ENCODE measurements around the gene ARHGAP32.
A peak's percentile ranks its signal among the peaks of the same experiment; 100 is the strongest.

Gene ARHGAP32

DNA sequence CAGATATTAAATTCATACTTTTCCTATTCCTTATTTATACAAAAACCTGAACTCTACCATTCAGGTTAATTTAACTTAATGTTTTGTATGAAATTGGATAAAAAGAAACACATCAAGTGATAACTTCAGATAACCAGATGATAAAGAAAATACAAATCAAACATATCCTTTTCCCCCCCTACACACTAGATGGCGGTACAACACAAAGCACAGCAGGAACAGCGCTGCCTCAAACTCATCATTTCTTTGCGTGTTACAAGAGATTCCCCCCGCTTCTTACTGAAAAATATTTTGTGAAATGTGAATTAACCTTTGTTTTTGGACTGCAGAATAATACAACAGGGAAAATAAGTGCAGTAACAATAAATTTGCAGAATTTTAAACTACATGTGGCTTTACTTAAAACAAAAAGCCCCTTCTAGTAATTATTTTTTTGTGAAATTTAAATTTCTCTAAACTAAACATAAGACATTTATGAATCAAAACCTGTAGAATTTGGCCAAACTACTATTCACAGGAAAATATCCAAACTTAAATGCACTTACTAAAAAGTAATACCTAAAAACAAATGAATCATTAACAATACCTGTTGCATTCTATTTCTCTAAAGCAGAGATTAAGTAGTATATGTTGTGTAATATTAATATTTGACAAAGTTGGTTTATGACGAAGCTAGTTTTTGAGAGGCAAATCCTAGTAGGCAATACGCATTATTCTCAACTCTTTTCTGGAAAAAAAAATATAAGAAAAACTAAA lies 74.4 kb downstream of the ARHGAP32 start:
- peak in 2 of 3 donors; percentile 10 to 55 for DNase-seq (ENCODE audit: low read depth in 2 of 3, low spot score in 1 of 3)

DNA sequence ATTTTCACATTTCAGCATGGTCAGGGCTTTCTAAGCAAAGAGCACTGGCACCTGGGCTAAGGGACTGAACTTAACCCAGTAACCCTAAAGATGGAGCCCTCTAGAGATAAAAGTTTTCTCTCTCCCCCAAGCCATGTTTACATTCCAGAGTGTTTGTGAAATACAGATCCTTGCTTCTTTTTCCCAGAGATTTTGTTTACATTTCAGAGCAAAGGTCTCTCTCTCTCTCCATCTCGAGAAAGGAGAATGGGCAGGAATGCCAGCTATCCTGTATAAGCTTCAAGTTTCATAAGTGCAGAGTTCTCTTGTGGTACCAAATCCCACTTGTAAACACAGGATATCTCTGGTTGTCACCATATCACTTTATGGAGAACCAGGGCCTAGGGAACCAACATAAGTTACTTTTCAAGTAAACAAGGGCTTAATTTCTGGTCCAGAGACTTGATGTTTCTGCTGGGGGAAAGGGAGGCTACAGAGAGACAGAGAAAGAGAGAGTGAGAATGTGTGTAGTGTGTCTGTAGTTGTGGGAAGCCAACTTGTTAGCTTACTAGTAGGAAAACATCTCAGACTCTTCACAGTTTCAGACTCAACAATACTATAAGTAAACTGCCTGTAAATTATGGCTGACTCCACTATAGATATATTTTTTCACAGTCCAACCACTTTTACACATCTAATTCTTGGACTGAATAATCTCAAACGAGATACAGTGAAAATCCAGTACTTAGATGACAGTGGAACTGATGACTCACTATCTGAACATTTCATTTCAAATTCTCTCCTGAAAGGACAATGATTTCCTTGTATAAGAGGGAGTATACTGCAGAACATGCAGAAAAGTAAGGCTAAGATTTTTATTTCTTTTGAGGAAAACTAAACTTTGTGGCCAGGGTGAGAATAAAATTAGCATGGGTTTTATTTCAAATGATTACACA lies 76.2 kb downstream of the ARHGAP32 start:
- DNase-seq (ENCODE audit: low read depth in 2 of 3, low spot score in 1 of 3): no peak

DNA sequence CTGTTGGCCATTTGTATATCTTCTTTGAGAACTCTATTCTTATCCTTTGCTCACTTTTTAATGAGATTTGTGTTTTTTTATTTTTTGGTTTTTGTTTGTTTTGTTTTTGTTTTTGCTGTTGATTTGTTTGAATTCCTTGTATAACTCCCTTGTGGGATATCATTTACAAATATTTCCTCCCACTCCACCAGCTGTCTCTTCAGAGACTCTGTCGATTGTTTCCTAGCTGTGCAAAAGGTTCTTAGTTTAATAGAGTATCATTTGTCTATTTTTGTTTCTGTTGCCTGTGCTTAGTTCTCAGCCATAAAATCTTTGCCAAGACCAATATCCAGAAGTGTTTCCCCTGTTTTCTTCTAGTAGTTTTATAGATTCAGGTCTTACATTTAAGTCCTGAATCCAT lies 82.4 kb downstream of the ARHGAP32 start:
- DNase-seq (ENCODE audit: low read depth in 2 of 3, low spot score in 1 of 3): no peak

DNA sequence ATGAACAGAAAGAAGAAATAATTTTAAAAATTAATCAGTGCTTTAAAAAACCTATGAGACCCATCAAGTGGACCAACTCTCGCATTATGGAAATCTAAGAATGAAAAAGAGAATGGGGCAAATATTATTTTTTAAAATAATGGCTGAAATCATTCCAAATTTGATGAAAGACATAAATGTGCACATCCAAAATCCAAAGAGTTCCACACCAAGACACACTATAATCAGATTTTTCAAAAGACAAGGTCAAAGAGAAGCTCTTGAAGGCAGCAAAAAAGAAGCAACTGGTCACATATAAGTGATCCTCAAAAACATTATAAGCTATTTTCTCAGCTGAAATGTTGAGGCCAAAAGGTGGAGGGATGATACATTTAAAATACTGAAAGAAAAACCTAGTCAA lies 85.3 kb downstream of the ARHGAP32 start:
- no peak for DNase-seq (ENCODE audit: low read depth in 2 of 3, low spot score in 1 of 3)

DNA sequence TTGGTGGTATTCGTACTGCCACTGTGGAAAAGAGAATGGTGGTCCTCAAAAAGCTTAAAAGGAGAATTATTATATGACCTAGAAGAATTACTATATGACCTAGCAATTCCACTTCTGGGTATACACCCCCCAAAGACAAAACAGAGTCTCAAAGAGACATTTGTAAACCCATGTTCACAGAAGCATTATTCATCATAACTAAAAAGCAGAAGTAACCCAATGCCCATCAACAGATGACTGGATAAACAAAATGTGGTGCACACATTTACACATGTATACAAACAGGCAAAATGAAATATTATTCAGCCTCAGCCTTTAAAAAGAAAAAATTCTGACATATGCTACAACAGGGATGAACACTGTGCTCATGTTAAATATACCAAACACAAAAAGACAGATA lies 89.4 kb downstream of the ARHGAP32 start:
- no peak for DNase-seq (ENCODE audit: low read depth in 2 of 3, low spot score in 1 of 3)

DNA sequence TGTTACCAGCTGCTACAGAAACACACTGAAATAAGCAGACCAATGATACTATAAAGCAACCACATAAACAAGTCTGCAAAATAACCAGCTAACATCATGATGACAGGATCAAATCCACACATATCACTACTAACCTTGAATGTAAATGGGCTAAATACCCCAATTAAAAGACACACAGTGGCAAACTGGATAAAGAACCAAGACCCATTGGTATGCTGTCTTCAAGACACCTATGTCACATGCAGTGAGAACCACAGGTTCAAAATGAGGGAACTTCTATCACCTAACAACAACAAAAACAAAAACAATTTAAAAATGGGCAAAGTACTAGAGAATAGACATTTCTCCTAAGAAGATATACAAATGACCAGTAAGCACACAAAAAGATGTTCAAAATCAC lies 89.9 kb downstream of the ARHGAP32 start:
- DNase-seq (ENCODE audit: low read depth in 2 of 3, low spot score in 1 of 3): no peak

DNA sequence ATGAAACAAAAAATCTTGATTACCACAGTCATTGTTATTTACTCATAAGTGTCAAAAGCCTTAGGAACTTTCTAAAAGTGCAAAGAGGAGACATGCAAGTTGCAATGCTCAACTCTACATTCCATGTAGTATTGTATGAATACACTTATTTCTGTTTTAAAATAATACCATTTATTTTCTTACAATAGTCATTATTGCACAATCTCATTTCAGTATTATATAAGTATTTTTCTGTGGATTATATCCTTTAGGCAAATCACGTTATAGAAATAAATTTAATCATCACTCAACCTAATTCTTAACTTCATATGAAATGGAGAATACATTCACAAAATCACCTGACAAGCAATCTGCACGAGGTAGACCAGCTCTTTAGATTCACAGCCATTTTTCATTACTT lies 98.8 kb downstream of the ARHGAP32 start:
- DNase-seq (ENCODE audit: low read depth in 2 of 3, low spot score in 1 of 3): no peak

DNA sequence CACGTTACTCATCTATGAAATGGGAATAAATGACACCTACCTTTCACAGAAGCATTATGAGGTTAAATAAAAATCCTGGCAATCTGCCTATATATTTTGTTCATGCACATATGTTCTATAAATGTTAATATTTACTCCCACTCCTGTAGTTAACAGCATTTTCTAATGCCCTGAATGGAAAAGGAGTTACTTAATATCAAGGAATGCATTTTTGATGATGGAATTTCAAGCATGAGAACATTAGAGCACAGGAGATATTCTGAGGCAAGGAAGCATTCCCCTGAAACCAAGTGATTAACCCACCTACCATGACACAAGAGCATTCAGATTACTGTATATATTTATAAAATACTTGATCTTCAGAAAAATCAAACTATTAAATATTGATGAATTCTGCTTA lies 102.1 kb downstream of the ARHGAP32 start:
- DNase-seq (ENCODE audit: low read depth in 2 of 3, low spot score in 1 of 3): no peak

DNA sequence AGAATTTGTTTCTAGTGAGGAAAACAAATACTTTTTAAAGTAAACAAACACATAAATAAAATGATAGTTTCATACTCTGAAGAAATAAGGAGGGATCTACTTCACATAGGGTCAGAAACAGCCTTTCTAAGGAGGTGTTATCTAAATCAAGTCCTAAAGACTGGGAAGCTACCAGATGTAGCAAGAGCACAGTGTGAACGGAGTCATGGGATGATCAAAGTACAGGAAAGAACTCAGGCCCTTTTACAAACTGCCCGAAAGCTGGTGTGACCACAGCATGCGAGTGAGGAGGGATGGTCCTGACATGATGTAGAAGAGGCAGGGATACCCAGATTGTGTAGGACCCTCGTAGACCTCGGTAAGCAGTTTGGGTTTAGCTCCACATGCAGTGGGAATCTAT lies 102.8 kb downstream of the ARHGAP32 start:
- DNase-seq (ENCODE audit: low read depth in 2 of 3, low spot score in 1 of 3): no peak

DNA sequence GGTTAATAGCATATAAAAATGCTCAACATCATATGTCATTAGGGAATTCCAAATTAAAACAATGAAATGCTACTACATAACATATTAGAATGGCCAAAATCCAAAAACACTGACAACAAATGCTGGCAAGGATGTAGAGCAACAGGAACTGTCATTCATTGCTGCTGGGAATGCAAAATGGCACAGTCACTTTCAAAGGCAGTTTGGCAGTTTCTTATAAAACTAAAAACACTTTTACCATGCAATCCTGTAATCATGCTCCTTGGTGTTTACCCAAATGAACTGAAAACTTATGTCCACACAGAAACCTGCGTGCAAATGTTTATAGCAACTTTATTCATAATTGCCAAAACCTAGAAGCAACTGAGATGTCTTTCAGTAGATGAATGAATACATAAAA lies 105.1 kb downstream of the ARHGAP32 start:
- no peak for DNase-seq (ENCODE audit: low read depth in 2 of 3, low spot score in 1 of 3)

DNA sequence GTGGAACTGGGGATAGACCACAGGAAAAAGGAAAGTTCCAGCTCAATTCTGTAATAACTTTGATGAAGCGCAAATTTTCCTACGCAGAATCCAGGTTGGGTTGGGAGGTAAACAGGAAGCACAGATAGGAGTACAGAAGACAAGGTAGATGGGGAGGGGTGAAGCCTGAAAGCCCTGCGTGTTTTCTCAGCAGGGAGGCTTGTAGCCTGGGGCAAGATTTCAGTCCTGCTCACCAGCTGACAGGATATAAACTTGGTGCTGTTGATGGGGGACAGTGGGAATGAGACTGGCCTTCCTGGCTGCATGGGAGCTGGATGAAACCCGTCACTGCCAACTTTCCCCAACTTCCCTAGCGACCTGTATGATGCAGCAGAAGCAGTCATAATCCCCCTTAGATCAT lies 114.9 kb downstream of the ARHGAP32 start:
- DNase-seq (ENCODE audit: low read depth in 2 of 3, low spot score in 1 of 3): no peak

DNA sequence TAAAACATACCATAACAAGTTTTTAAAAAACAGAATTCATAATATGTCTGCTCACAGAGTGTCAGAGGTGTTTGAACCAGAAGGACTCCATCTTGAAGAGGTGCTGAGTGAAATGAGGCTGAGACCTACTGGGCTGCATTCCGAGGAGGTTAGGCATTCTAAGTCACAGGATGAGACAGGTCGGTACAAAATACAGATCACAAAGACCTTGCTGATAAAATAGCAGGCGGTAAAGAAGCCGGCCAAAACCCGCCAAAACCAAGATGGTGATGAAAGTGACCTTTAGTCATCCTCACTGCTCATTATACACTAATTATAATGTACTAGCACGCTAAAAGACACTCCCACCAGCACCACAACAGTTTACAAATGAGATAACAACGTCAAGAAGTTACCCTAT lies 116.4 kb downstream of the ARHGAP32 start:
- no peak for DNase-seq (ENCODE audit: low read depth in 2 of 3, low spot score in 1 of 3)

DNA sequence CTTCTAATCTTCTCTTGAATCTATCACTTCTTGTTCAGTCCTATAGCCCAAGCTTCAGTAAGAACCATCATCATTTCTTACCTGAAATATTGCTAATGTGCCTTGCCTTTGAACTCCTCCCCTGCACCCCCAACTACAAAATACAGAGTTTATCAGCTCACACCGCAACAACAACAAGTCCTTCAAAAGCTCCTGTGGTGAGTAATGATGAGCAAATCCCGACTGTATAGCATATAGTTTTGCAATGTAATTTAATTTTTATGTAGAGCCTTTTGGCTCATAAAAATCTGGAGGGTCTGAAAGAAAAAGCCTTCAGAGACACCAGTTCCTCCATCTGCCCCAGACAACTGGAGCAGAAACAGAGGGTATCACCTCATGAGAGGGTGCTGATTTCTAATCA lies 124.7 kb downstream of the ARHGAP32 start:
- no peak for DNase-seq (ENCODE audit: low read depth in 2 of 3, low spot score in 1 of 3)

DNA sequence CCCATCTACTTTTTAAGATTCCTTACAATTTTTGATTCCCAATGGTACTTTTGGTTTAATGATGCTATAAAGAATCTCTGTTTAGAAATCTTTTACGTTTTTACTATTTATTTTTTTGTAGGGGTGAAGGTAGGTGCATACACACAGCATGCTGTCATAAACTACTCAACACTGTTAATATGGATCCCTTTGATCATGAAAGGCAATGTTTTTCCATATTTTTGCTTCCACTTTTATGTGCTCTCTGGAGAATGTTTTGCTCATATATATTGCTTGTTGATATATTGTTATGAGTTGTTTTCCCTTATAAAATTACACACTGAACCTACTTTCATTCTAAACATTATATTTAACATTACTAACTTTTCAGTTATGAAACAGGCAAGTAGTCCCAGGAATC lies 125.9 kb downstream of the ARHGAP32 start:
- DNase-seq (ENCODE audit: low read depth in 2 of 3, low spot score in 1 of 3): no peak

DNA sequence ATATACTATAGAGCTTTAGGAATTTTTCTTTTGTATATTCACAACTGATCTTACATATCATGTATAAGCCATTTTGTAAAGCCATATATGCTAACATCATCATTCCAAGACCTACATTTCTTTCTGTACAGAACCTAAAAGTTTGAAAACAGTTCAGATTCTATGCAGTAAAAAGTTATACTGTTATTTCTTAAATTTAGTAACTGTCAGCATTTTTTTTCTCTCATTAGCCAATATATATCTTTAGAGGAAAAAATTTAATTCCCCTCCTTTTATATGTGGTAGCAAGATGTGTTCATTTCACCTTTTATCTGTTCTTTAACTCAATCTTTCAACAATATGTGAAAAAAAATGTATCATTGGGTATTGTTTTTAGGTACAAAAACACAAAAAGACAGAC lies 129.0 kb downstream of the ARHGAP32 start:
- DNase-seq (ENCODE audit: low read depth in 2 of 3, low spot score in 1 of 3): no peak

DNA sequence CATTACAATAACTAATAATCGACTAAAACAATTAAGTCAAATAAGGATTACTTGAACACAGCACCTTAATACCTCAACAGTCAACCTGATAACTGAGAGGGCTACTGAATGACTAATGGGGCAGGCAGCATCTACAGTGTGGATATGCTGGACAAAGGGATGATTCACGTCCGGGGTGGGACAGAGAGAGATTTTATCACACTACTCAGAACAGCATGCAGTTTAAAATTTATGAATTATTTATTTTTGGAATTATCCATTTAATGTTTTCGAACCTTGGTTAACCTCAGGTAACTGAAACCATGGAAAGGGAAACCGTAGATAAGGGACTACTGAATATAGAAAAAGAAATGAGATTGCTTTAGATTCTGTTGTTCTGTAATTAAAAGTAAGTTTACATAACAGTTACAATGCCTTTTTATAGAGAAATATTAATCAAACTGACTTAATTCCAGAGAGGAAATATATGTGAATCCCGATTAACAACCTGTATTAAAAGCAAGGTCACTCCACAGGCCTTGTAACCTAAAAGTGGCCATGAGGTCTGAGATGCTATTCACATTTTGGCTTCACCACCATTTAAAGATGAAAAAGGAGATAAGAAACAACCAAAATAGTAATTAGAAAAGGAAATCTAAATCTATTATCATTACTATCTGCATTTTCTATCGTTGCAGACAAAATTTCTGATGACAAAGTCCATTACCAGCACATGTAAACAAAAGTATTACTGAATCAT lies 130.5 kb downstream of the ARHGAP32 start:
- no peak for DNase-seq (ENCODE audit: low read depth in 2 of 3, low spot score in 1 of 3)

DNA sequence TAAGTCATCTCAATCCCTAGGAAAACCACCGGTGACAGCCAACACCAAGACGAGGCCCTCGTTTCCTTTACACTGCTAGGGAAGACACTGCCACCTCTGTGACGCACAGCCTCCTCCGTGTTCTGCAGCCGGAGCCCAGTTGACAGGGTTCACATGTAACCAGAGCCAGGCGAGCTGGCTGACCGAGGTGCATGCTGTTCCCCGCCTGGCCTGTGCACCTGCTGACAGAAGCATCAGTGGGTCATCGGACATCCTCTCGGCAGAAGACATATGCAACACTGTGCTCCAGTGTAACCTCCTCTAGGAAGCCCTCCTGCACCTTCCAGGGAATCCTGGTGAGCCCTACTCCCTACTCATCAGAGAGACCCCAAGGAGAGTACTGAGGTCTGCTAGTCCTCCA lies 135.2 kb downstream of the ARHGAP32 start:
- no peak for DNase-seq (ENCODE audit: low read depth in 2 of 3, low spot score in 1 of 3)

DNA sequence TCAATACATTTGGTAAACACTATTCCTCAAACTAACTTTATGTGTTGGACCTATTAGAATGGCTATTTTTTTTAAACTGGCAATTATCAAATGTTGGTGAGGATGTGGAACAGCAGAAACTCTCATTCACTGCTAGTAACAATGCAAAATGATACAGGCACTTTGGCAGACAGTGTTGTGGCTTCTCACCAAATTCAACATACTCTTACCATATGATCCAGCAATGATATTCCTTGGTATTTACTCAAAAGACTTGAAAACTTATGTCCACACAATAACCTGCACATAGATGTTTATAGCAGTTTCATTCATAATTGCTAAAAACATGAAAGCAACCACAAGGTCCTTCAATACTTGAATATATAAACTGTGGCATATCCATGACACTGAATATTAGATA lies 136.9 kb downstream of the ARHGAP32 start:
- no peak for DNase-seq (ENCODE audit: low read depth in 2 of 3, low spot score in 1 of 3)

DNA sequence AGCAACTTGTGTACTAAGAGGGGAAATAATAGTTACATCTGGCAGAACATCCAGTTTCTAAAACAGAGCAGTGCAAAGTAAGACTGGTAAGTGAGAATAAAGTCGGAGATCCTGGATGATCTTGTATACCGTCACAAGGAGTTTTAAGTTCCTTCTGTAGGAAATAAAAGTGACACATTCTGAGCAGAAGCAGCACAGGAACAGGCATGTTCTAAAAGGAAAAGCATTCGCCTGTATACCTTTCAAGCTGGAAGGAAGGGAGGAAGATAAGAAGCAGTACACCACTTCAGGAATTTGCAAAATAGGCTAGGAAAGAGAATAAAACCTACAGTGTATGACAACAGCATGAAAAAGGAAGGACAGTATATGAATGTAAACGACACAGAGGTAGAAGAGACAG lies 143.2 kb downstream of the ARHGAP32 start:
- no peak for DNase-seq (ENCODE audit: low read depth in 2 of 3, low spot score in 1 of 3)

DNA sequence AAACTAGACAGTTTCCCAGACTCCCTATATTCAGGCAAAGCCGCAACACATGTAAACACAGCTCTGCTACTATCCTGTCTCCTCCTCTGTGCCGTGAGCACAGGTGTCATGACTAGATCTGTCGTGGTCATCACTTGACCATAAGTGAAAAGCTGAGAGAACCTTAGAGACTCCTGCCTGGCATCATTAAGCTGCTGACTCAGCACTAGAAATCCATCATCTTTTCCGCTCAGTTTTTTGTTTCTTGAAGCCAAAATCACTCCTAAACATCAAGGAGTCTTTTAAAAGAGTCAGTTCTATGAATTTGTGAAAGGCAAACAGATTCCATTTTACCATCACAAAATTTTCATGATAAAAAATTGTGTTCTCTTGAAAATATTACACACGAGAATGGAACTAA lies 147.0 kb downstream of the ARHGAP32 start:
- DNase-seq (ENCODE audit: low read depth in 2 of 3, low spot score in 1 of 3): no peak

DNA sequence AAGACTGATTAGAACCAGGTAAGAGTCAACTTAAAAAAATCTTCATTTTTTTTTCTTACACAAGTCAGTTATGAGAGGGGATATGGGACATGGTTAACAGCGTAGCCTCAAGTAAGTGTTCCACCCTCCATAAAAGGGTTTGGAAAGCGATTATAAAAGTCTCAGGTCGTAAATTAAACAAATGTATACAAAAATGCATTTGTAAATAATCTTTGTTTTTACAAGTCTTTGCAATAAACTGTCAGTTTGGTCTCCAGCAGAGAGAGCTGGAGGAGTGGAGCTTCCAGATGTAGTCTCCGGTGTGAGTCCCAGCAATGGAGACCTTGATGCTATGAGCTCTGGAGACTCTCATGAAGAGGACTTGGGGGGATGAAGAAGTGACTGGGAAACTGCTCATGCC lies 149.6 kb downstream of the ARHGAP32 start:
- no peak for DNase-seq (ENCODE audit: low read depth in 2 of 3, low spot score in 1 of 3)

DNA sequence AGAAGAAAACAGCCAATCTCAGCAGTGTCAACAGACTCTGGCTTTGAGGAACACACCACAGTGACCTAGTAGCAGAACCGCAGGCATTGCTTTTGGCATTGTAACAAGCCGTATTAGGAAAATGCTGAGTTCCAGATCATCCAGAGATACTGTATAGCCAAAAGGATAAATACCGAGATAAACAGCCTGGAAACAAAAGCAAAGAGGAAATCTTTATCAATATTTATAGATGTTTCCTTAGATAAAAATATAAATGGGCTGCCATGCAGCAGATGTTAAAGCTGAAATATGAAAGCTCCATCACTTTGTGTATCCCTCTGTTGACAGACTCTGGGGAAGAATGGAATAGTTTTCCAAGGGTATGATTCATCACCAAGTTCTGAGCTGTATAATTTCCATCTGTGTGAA lies 150.5 kb downstream of the ARHGAP32 start:
- DNase-seq (ENCODE audit: low read depth in 2 of 3, low spot score in 1 of 3): no peak

Data from stimulated activated CD4-positive, alpha-beta T cell treated with anti-CD3 and anti-CD28 coated beads, Interleukin-12 subunit alpha, Interleukin-12 subunit beta, amount 100 ng/mL, for 48 hours (primary cell).